OCI-LY1 (cell line): Measurements from ENCODE around the gene CCDC196.

ENCODE experiments used
- H2AFZ ChIP-seq: fragments of 200-600 bp; sonication (generic), shearing (Covaris generic); 2 replicates; pipeline ENCODE4 v1.6.0; 2014; ENCODE audit warnings: antibody characterized with exemption, mild to moderate bottlenecking, low read length
- H3F3A ChIP-seq: fragments of 200-600 bp; sonication (generic), shearing (Covaris generic); 2 replicates; pipeline ENCODE4 v1.6.0; 2014; ENCODE audit warnings: mild to moderate bottlenecking, antibody characterized with exemption, low read length, moderate library complexity; ENCODE audit not compliant: insufficient read depth
- H3K27ac ChIP-seq: fragments of 200-600 bp; sonication (generic); 2 replicates; pipeline ENCODE4 v1.5.1; 2014; ENCODE audit warnings: low read length, mixed run types, mild to moderate bottlenecking, low read depth; ENCODE audit not compliant: poor library complexity, severe bottlenecking
- H3K27me3 ChIP-seq: fragments of 200-600 bp; sonication (generic); 2 replicates; pipeline ENCODE4 v1.6.0; 2014; ENCODE audit warnings: antibody characterized with exemption, mild to moderate bottlenecking, low read length, moderate library complexity; ENCODE audit not compliant: insufficient read depth
- H3K36me3 ChIP-seq: fragments of 200-600 bp; sonication (generic); 2 replicates; pipeline ENCODE4 v1.6.1; 2014; ENCODE audit warnings: mild to moderate bottlenecking, antibody characterized with exemption, low read length, moderate library complexity, mixed read lengths; ENCODE audit not compliant: insufficient read depth
- H3K4me1 ChIP-seq: fragments of 200-600 bp; sonication (generic); 2 replicates; pipeline ENCODE4 v1.5.1; 2014; ENCODE audit warnings: mild to moderate bottlenecking, low read length, moderate library complexity; ENCODE audit not compliant: insufficient read depth, severe bottlenecking
- H3K4me2 ChIP-seq: fragments of 200-600 bp; sonication (generic), shearing (Covaris generic); 2 replicates; pipeline ENCODE4 v1.6.1; 2014; ENCODE audit warnings: low read length
- H3K4me3 ChIP-seq: fragments of 200-600 bp; sonication (generic); 2 replicates; pipeline ENCODE4 v1.5.1; 2014; ENCODE audit warnings: low read length, low read depth, mild to moderate bottlenecking, mixed read lengths; ENCODE audit not compliant: poor library complexity, severe bottlenecking
- H3K79me2 ChIP-seq: fragments of 200-600 bp; shearing (Covaris generic); 2 replicates; pipeline ENCODE4 v1.6.1; 2016; ENCODE audit warnings: mixed run types, low read length, mixed read lengths; ENCODE audit not compliant: insufficient read depth
- H3K9ac ChIP-seq: fragments of 200-600 bp; sonication (generic), shearing (Covaris generic); 2 replicates; pipeline ENCODE4 v1.6.1; 2014; ENCODE audit warnings: mild to moderate bottlenecking, low read length, mixed read lengths
- H3K9me2 ChIP-seq: fragments of 200-600 bp; sonication (generic), shearing (Covaris generic); 2 replicates; pipeline ENCODE4 v1.6.1; 2014; ENCODE audit warnings: low read depth, mild to moderate bottlenecking, low read length, mixed read lengths
- H3K9me3 ChIP-seq: fragments of 200-600 bp; shearing (Covaris generic); 2 replicates; pipeline ENCODE4 v1.6.1; 2014; ENCODE audit warnings: low read length, mixed read lengths
- H4K20me1 ChIP-seq: fragments of 200-600 bp; sonication (generic), shearing (Covaris generic); 2 replicates; pipeline ENCODE4 v1.6.0; 2016; ENCODE audit warnings: mild to moderate bottlenecking, low read length; ENCODE audit not compliant: insufficient read depth
- EZH2 ChIP-seq: fragments of 200-600 bp; sonication (generic), shearing (Covaris generic); IDR thresholded peaks from 2 replicates; pipeline ENCODE4 v1.8.0; 2017; ENCODE audit warnings: borderline replicate concordance, mixed run types, mild to moderate bottlenecking, antibody characterized with exemption, low read length, moderate library complexity, mixed read lengths
- TF ChIP-seq, protein P1 (sequence below): fragments of 200-600 bp; sonication (generic), shearing (Covaris generic); IDR thresholded peaks from 2 replicates; pipeline ENCODE4 v1.5.1; 2017; ENCODE audit warnings: mild to moderate bottlenecking, antibody characterized with exemption, low read length, moderate library complexity, mixed read lengths

Gene CCDC196, protein sequence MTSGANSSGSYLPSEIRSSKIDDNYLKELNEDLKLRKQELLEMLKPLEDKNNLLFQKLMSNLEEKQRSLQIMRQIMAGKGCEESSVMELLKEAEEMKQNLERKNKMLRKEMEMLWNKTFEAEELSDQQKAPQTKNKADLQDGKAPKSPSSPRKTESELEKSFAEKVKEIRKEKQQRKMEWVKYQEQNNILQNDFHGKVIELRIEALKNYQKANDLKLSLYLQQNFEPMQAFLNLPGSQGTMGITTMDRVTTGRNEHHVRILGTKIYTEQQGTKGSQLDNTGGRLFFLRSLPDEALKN

DNA sequence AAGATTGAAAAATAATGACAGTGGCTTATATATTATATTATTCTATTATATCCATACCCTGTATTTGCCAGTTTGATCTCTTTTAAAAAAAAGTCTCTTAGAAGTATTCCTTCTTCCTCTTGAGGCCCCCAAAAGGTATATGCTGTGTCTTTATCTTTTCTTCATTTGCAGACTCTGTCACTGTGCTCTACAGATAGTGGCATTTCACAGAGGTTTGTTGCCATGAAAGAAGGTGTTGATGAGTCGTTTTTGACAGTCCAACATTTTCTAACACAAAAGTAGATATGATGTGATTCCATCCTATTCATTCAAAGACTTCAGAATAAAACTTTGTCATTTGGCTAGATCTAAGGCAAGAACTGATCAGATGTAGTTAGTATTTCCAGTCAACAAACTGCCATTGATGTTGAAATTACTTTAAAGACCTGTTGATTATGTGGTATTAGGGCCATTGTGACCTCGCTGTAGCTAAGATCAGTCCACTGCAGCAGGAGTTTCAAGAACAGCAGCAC lies at the start of gene CCDC196:
TSS of gene CCDC196 (plus strand) at position 462 of the 512 bp plus-strand sequence. CDS start 132 bp downstream, outside the sequence.
- H3K4me2 ChIP-seq: no peak within 1 kb of the TSS
- H3K27me3 ChIP-seq: no peaks in the 10 kb centered on the region
- H3K79me2 ChIP-seq: no peaks in the 10 kb centered on the region
- H3K4me3 ChIP-seq: no peak within 1 kb of the TSS
- H3K9me3 ChIP-seq: no peaks in the 10 kb centered on the region
- H3K27ac ChIP-seq: no peak within 1 kb of the TSS
- no peaks in the 10 kb centered on the region for H3K9me2 ChIP-seq
- H3K36me3 ChIP-seq: no peaks in the 10 kb centered on the region
- H3F3A ChIP-seq: no peaks in the 10 kb centered on the region
- no peaks in the 10 kb centered on the region for H3K4me1 ChIP-seq
- H3K9ac ChIP-seq: no peak within 1 kb of the TSS
- TF ChIP-seq EZH2: no peak
- TF ChIP-seq, protein P1, sequence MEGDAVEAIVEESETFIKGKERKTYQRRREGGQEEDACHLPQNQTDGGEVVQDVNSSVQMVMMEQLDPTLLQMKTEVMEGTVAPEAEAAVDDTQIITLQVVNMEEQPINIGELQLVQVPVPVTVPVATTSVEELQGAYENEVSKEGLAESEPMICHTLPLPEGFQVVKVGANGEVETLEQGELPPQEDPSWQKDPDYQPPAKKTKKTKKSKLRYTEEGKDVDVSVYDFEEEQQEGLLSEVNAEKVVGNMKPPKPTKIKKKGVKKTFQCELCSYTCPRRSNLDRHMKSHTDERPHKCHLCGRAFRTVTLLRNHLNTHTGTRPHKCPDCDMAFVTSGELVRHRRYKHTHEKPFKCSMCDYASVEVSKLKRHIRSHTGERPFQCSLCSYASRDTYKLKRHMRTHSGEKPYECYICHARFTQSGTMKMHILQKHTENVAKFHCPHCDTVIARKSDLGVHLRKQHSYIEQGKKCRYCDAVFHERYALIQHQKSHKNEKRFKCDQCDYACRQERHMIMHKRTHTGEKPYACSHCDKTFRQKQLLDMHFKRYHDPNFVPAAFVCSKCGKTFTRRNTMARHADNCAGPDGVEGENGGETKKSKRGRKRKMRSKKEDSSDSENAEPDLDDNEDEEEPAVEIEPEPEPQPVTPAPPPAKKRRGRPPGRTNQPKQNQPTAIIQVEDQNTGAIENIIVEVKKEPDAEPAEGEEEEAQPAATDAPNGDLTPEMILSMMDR: no peak
- no peak within 1 kb of the TSS for H2AFZ ChIP-seq
- no peaks in the 10 kb centered on the region for H4K20me1 ChIP-seq

DNA sequence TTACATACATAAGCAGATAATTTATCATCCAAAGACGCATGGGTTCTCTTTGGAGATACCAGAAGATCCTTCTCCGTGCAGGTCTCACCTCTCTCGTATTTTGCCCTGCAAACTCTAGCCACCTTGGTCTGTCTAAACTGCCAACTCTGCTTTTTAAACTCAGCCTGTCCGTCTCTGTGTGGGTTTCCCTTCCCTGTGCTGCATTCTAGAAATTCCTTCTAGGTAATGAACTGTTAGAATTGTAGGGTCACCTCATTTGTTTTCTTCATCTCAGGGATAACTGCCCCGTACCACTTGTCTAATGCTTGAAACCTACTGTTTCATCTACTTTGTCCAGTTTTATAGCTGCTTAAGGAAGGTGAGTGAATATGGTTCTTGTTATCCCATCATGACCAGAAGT lies 45.4 kb upstream of the CCDC196 start:
- Histone ChIP-seq H3K9me2 (no peaks in the 10 kb centered on the region), H3K27me3 (no peaks in the 10 kb centered on the region), H3K4me2 (no peak overlapping the region), H3K27ac (no peak overlapping the region), H3F3A (no peaks in the 10 kb centered on the region), H3K36me3 (no peaks in the 10 kb centered on the region), H4K20me1 (no peaks in the 10 kb centered on the region), H3K4me1 (no peaks in the 10 kb centered on the region), H3K79me2 (no peaks in the 10 kb centered on the region), H3K9ac (no peak overlapping the region), H2AFZ (no peak overlapping the region), H3K4me3 (no peak overlapping the region), H3K9me3 (peaks cover 5% of the 10 kb centered on the region; the same call in 1 of the 2 replicates)
- TF ChIP-seq, protein P1: no peak
- no peak for TF ChIP-seq EZH2

DNA sequence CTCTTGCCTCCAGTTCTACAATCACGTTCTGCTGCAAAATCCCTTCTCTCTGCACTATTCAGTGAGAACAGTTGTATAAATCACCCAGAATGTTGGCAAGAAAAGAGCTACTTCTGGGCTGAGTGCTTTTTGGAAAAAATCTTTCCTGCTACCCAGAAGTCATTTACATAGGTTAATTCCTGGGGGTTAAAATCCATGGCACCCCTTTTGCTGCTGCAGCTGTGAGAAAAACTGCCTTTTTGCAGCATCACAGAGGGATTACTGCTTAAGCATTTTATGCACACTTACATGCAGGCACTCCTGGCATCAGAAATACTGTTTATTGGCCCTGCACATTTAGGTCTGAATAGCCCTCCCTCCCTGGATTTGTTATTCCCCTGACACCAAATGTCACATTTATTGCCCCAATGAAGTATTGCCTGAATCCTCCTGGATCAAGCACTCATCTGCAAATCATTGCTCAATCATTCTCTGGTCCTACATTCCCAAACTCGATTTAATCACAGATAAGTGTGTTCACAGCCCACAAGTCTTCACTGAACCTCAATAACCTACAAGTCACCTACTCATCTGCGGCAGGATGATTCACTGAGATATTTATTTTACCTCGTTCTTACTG lies 43.1 kb upstream of the CCDC196 start:
- no peak overlapping the region for H2AFZ ChIP-seq
- H3F3A ChIP-seq: no peaks in the 10 kb centered on the region
- H3K27ac ChIP-seq: no peak overlapping the region
- H3K4me2 ChIP-seq: no peak overlapping the region
- no peaks in the 10 kb centered on the region for H3K4me1 ChIP-seq
- no peaks in the 10 kb centered on the region for H3K79me2 ChIP-seq
- H3K27me3 ChIP-seq: no peaks in the 10 kb centered on the region
- H3K36me3 ChIP-seq: no peaks in the 10 kb centered on the region
- no peak overlapping the region for H3K9ac ChIP-seq
- H3K4me3 ChIP-seq: no peak overlapping the region
- TF ChIP-seq EZH2: no peak
- TF ChIP-seq, protein P1: no peak
- H3K9me3 ChIP-seq: peaks cover 5% of the 10 kb centered on the region; the same call in 1 of the 2 replicates
- H4K20me1 ChIP-seq: no peaks in the 10 kb centered on the region
- no peaks in the 10 kb centered on the region for H3K9me2 ChIP-seq
